SK-N-MC (cell line): ENCODE results near the gene ZBTB46.

Experiments
- DNase-seq: peaks from one replicate; pipeline ENCODE4 v3.0.0-alpha.2; 2011; ENCODE audit warnings: low read depth, low spot score
- H3K27ac ChIP-seq: fragments of 200-600 bp; sonication (generic); 2 replicates; pipeline ENCODE4 v1.5.1; 2016; ENCODE audit warnings: mixed run types
- H3K36me3 ChIP-seq: fragments of 200-600 bp; sonication (generic); 2 replicates; pipeline ENCODE4 v1.6.1; 2017; ENCODE audit warnings: antibody characterized with exemption, low read length, mixed read lengths; ENCODE audit not compliant: insufficient read depth
- H3K4me3 ChIP-seq: fragments of 200-600 bp; sonication (generic); 2 replicates; pipeline ENCODE4 v1.5.1; 2016
- H3K9ac ChIP-seq: fragments of 200-600 bp; sonication (generic); 2 replicates; pipeline ENCODE4 v1.8.0; 2017; ENCODE audit warnings: mixed run types, mixed read lengths; ENCODE audit not compliant: insufficient read length
- H3K9me3 ChIP-seq: fragments of 200-600 bp; sonication (generic); 2 replicates; pipeline ENCODE4 v1.6.1; 2017; ENCODE audit warnings: low read depth, mild to moderate bottlenecking, antibody characterized with exemption, low read length, moderate library complexity, mixed read lengths
- EZH2 ChIP-seq: fragments of 200-600 bp; sonication (generic); IDR thresholded peaks from one replicate; pipeline ENCODE4 v1.6.1; 2017; ENCODE audit warnings: antibody characterized with exemption
- FOXP2 ChIP-seq: optimal IDR thresholded peaks from 2 replicates; pipeline ENCODE3; 2011; ENCODE audit warnings: mild to moderate bottlenecking, moderate library complexity; ENCODE audit not compliant: insufficient read depth; ENCODE audit errors: extremely low read length, control extremely low read depth
- POLR2AphosphoS5 ChIP-seq: IDR thresholded peaks from 2 replicates; pipeline ENCODE4 v1.6.1; 2012; ENCODE audit warnings: mild to moderate bottlenecking, low read depth, low read length, borderline replicate concordance

The ZBTB46 gene

GRCh38 chr20:63740070-63740626, 90.9 kb downstream of the ZBTB46 start:
- peak overlapping the region; percentile 55 for H3K9ac ChIP-seq
- no peak overlapping the region for H3K27ac ChIP-seq
- no peaks in the 10 kb centered on the region for H3K9me3 ChIP-seq

GRCh38 chr20:63739130-63740069, 91.7 kb downstream of the ZBTB46 start, which contains the start of gene SLC2A4RG:
SLC2A4RG (plus strand) TSS chr20:63739776; CDS start chr20:63739913, 137 bp downstream.
- H3K4me3 ChIP-seq: peak within 1 kb of the TSS; percentile 82
- H3K27ac ChIP-seq: no peak within 1 kb of the TSS
- TF ChIP-seq POLR2AphosphoS5: no peak
- no peak for TF ChIP-seq EZH2
- TF ChIP-seq FOXP2: no peak
- no peak for DNase-seq
- no peaks in the 10 kb centered on the region for H3K9me3 ChIP-seq
- peaks cover 3% of the 10 kb centered on the region; the same call in 1 of the 2 replicates for H3K36me3 ChIP-seq
- peak within 1 kb of the TSS; percentile 55 for H3K9ac ChIP-seq

More at GRCh38 chr20:63740070-63740626, 90.9 kb downstream of the ZBTB46 start:
- no peak for DNase-seq
- H3K36me3 ChIP-seq: peaks cover 3% of the 10 kb centered on the region; the same call in 1 of the 2 replicates
- H3K4me3 ChIP-seq: peak overlapping the region; percentile 82
- no peak for TF ChIP-seq EZH2
- TF ChIP-seq POLR2AphosphoS5: no peak
- no peak for TF ChIP-seq FOXP2

- H3K4me3 ChIP-seq: no peak overlapping the region
- no peak overlapping the region for H3K27ac ChIP-seq
- no peak for TF ChIP-seq FOXP2
- TF ChIP-seq EZH2: no peak
- TF ChIP-seq POLR2AphosphoS5: no peak
- H3K9me3 ChIP-seq: no peaks in the 10 kb centered on the region
- H3K36me3 ChIP-seq: peaks cover 3% of the 10 kb centered on the region; the same call in 1 of the 2 replicates
- no peak for DNase-seq
- H3K9ac ChIP-seq: no peak overlapping the region
Measured at GRCh38 chr20:63738687-63739129, 92.4 kb downstream of the ZBTB46 start.

GRCh38 chr20:63737945-63738686, 92.9 kb downstream of the ZBTB46 start:
- no peak overlapping the region for H3K9ac ChIP-seq
- H3K4me3 ChIP-seq: no peak overlapping the region
- H3K9me3 ChIP-seq: no peaks in the 10 kb centered on the region
- peaks cover 3% of the 10 kb centered on the region; the same call in 1 of the 2 replicates for H3K36me3 ChIP-seq
- no peak for DNase-seq
- no peak overlapping the region for H3K27ac ChIP-seq
- TF ChIP-seq EZH2: no peak
- TF ChIP-seq POLR2AphosphoS5: no peak
- TF ChIP-seq FOXP2: no peak

GRCh38 chr20:63737695-63737944, 93.4 kb downstream of the ZBTB46 start:
- H3K27ac ChIP-seq: no peak overlapping the region
- no peak for DNase-seq
- TF ChIP-seq FOXP2 (no peak), EZH2 (no peak), POLR2AphosphoS5 (no peak)
- H3K4me3 ChIP-seq: no peak overlapping the region
- H3K36me3 ChIP-seq: peaks cover 3% of the 10 kb centered on the region; the same call in 1 of the 2 replicates
- H3K9ac ChIP-seq: no peak overlapping the region
- H3K9me3 ChIP-seq: no peaks in the 10 kb centered on the region

- Histone ChIP-seq H3K9ac (no peak overlapping the region), H3K4me3 (no peak overlapping the region), H3K36me3 (peaks cover 3% of the 10 kb centered on the region; the same call in 1 of the 2 replicates), H3K9me3 (no peaks in the 10 kb centered on the region), H3K27ac (no peak overlapping the region)
- TF ChIP-seq POLR2AphosphoS5: no peak
- no peak for TF ChIP-seq EZH2
- no peak for TF ChIP-seq FOXP2
- DNase-seq: no peak
Measured at GRCh38 chr20:63736893-63737694, 94.0 kb downstream of the ZBTB46 start.

- DNase-seq: no peak
- Histone ChIP-seq H3K4me3 (no peak within 1 kb of the TSS), H3K9ac (no peak within 1 kb of the TSS), H3K9me3 (no peaks in the 10 kb centered on the region), H3K36me3 (no peaks in the 10 kb centered on the region), H3K27ac (no peak within 1 kb of the TSS)
- TF ChIP-seq POLR2AphosphoS5 (no peak), FOXP2 (no peak), EZH2 (no peak)
Measured at GRCh38 chr20:63735859-63736718, 95.0 kb downstream of the ZBTB46 start, which contains the start of gene LIME1. LIME1 (plus strand) TSS chr20:63736664; CDS start chr20:63737550, 886 bp downstream.
